ENCODE data around the gene VASH1.

GRCh38 chr14:76771437-76771980 lies 10.2 kb downstream of the VASH1 start:
- TF ChIP-seq CTCF (IDR thresholded peaks at IDR 0.05) (no peak), POLR2A (IDR thresholded peaks at IDR 0.05) (no peak), EP300 (IDR thresholded peaks at IDR 0.05) (no peak), POLR2AphosphoS5 (IDR thresholded peaks at IDR 0.05) (no peak)

Data from sigmoid colon (tissue), 4 donors.